H1 (cell line): ENCODE measurements around the gene ANAPC7. TPM values are rescaled to one million over a fixed set of nuclear protein-coding genes. Genes with fewer than 3 reads are reported as not detected.

Source experiments
- CHD2 ChIP-seq: IDR thresholded peaks from 2 replicates; pipeline ENCODE4 v1.6.1; 2012; ENCODE audit warnings: low read length, improper control_type of control experiment
- EGR1 ChIP-seq: IDR thresholded peaks from 2 replicates; pipeline ENCODE4 v1.6.1; 2011; ENCODE audit warnings: low read depth, low read length, borderline replicate concordance
- GABPA ChIP-seq: IDR thresholded peaks from 2 replicates; pipeline ENCODE4 v1.6.1; 2011; ENCODE audit warnings: mild to moderate bottlenecking, low read length, moderate library complexity, borderline replicate concordance; ENCODE audit not compliant: insufficient read depth
- MAFK ChIP-seq: IDR thresholded peaks from 2 replicates; pipeline ENCODE4 v1.6.1; 2012; ENCODE audit warnings: low read depth, mild to moderate bottlenecking, improper control_type of control experiment, low read length
- NRF1 ChIP-seq: IDR thresholded peaks from 2 replicates; pipeline ENCODE4 v1.6.1; 2011; ENCODE audit warnings: mild to moderate bottlenecking, low read depth, low read length, improper control_type of control experiment
- RXRA ChIP-seq: IDR thresholded peaks from 2 replicates; pipeline ENCODE4 v1.6.1; 2011; ENCODE audit warnings: low read depth, mild to moderate bottlenecking, low read length, moderate library complexity; ENCODE audit not compliant: insufficient read depth
- SIRT6 ChIP-seq: IDR thresholded peaks from one replicate; pipeline ENCODE4 v1.7.1; 2012; ENCODE audit warnings: low read length, inconsistent platforms
- SP1 ChIP-seq: IDR thresholded peaks from 2 replicates; pipeline ENCODE4 v1.6.1; 2011; ENCODE audit warnings: low read depth, low read length
- polyA plus RNA-seq, 7 experiments: library from polyadenylated mRNA; depleted of rRNA in 3 of 7; stranded (reverse) in 5 of 7; unstranded in 2 of 7; fragments of >200 nt in 5 of 7; fragments of 200-250 nt in 2 of 7; gene quantifications; 1 replicate in 5 of 7; 2 replicates in 1 of 7; 4 replicates in 1 of 7; pipeline versions ENCODE4 v1.2.1 to v1.2.3, GENCODE V29; 2011 to 2013; ENCODE audit warnings: missing spikeins in 2 of 7, mixed read lengths in 2 of 7
- total RNA-seq: library from RNA; stranded (reverse); fragmentation: NEBNext Ultra II Directional; extraction: Animal tissue kit (Norgen Biotek cat#: 25700); gene quantifications from 2 replicates; pipeline ENCODE4 v1.2.1, GENCODE V29; 2021
- TF ChIP-seq, protein P1 (sequence below): fragments of 300-600 bp; sonication (generic); IDR thresholded peaks from 2 replicates; pipeline ENCODE4 v1.7.1; 2012; ENCODE audit warnings: low read length, moderate library complexity, mild to moderate bottlenecking, inconsistent platforms; ENCODE audit not compliant: insufficient replicate concordance
- TF ChIP-seq, protein P2 (sequence below): IDR thresholded peaks from 2 replicates; pipeline ENCODE4 v1.6.1; 2011; ENCODE audit warnings: low read depth, mild to moderate bottlenecking, low read length; ENCODE audit not compliant: insufficient read depth

Gene ANAPC7
- total and polyA plus RNA-seq, 2 of the 8 experiments (the other 6 are each of a cell fraction or from before 2014, with no cell fraction given): 72.8 to 105 TPM

DNA sequence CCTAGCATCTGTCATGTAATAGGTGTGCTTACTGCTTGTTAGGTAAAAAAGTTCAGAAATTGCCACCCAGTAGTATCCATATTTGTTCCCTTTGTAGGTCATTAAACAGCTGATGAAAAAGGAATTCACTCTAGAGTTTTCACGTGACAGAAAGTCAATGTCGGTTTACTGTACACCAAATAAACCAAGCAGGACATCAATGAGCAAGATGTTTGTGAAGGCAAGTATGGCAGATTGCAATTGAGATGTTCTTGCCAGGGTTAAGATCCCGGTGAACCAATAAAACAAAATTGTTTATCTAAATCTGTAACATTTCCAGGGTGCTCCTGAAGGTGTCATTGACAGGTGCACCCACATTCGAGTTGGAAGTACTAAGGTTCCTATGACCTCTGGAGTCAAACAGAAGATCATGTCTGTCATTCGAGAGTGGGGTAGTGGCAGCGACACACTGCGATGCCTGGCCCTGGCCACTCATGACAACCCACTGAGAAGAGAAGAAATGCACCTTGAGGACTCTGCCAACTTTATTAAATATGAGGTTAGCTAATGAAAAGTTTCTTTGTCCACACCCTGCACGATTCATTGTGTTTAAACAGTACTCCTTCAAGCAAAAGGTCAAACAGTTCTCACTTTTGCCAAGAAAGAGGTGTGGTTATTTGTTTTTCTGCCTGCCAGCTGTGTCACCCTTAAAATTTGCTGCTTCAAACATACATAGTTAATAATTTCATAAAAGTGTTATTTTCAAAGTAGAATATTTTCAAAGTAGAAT lies 64.1 kb downstream of the ANAPC7 start (continued):
- TF ChIP-seq, protein P1, sequence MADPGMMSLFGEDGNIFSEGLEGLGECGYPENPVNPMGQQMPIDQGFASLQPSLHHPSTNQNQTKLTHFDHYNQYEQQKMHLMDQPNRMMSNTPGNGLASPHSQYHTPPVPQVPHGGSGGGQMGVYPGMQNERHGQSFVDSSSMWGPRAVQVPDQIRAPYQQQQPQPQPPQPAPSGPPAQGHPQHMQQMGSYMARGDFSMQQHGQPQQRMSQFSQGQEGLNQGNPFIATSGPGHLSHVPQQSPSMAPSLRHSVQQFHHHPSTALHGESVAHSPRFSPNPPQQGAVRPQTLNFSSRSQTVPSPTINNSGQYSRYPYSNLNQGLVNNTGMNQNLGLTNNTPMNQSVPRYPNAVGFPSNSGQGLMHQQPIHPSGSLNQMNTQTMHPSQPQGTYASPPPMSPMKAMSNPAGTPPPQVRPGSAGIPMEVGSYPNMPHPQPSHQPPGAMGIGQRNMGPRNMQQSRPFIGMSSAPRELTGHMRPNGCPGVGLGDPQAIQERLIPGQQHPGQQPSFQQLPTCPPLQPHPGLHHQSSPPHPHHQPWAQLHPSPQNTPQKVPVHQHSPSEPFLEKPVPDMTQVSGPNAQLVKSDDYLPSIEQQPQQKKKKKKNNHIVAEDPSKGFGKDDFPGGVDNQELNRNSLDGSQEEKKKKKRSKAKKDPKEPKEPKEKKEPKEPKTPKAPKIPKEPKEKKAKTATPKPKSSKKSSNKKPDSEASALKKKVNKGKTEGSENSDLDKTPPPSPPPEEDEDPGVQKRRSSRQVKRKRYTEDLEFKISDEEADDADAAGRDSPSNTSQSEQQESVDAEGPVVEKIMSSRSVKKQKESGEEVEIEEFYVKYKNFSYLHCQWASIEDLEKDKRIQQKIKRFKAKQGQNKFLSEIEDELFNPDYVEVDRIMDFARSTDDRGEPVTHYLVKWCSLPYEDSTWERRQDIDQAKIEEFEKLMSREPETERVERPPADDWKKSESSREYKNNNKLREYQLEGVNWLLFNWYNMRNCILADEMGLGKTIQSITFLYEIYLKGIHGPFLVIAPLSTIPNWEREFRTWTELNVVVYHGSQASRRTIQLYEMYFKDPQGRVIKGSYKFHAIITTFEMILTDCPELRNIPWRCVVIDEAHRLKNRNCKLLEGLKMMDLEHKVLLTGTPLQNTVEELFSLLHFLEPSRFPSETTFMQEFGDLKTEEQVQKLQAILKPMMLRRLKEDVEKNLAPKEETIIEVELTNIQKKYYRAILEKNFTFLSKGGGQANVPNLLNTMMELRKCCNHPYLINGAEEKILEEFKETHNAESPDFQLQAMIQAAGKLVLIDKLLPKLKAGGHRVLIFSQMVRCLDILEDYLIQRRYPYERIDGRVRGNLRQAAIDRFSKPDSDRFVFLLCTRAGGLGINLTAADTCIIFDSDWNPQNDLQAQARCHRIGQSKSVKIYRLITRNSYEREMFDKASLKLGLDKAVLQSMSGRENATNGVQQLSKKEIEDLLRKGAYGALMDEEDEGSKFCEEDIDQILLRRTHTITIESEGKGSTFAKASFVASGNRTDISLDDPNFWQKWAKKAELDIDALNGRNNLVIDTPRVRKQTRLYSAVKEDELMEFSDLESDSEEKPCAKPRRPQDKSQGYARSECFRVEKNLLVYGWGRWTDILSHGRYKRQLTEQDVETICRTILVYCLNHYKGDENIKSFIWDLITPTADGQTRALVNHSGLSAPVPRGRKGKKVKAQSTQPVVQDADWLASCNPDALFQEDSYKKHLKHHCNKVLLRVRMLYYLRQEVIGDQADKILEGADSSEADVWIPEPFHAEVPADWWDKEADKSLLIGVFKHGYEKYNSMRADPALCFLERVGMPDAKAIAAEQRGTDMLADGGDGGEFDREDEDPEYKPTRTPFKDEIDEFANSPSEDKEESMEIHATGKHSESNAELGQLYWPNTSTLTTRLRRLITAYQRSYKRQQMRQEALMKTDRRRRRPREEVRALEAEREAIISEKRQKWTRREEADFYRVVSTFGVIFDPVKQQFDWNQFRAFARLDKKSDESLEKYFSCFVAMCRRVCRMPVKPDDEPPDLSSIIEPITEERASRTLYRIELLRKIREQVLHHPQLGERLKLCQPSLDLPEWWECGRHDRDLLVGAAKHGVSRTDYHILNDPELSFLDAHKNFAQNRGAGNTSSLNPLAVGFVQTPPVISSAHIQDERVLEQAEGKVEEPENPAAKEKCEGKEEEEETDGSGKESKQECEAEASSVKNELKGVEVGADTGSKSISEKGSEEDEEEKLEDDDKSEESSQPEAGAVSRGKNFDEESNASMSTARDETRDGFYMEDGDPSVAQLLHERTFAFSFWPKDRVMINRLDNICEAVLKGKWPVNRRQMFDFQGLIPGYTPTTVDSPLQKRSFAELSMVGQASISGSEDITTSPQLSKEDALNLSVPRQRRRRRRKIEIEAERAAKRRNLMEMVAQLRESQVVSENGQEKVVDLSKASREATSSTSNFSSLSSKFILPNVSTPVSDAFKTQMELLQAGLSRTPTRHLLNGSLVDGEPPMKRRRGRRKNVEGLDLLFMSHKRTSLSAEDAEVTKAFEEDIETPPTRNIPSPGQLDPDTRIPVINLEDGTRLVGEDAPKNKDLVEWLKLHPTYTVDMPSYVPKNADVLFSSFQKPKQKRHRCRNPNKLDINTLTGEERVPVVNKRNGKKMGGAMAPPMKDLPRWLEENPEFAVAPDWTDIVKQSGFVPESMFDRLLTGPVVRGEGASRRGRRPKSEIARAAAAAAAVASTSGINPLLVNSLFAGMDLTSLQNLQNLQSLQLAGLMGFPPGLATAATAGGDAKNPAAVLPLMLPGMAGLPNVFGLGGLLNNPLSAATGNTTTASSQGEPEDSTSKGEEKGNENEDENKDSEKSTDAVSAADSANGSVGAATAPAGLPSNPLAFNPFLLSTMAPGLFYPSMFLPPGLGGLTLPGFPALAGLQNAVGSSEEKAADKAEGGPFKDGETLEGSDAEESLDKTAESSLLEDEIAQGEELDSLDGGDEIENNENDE: no peak
- TF ChIP-seq RXRA (no peak), SP1 (no peak), CHD2 (no peak), MAFK (no peak), SIRT6 (no peak), GABPA (no peak), EGR1 (no peak), NRF1 (no peak)
- TF ChIP-seq, protein P2, sequence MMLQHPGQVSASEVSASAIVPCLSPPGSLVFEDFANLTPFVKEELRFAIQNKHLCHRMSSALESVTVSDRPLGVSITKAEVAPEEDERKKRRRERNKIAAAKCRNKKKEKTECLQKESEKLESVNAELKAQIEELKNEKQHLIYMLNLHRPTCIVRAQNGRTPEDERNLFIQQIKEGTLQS: no peak
